HepG2 (cell line): ENCODE measurements around the gene RHCE. TPM values are rescaled to one million over a fixed set of nuclear protein-coding genes. Genes with fewer than 3 reads are reported as not detected.

Source experiments
- GTF2F1 ChIP-seq: fragments of 150-350 bp; IDR thresholded peaks from 2 replicates; pipeline ENCODE4 v1.6.1; 2014; ENCODE audit warnings: low read length
- NFE2L2 ChIP-seq: fragments of 150-350 bp; IDR thresholded peaks from 2 replicates; pipeline ENCODE4 v1.6.1; 2014; ENCODE audit warnings: low read length
- SATB2 ChIP-seq: sonication (generic); formaldehyde crosslinking; IDR thresholded peaks from 2 replicates; pipeline ENCODE4 v1.5.0; 2020; ENCODE audit warnings: missing genetic modification reagents
- SMARCC2 ChIP-seq: fragments of 450-650 bp; IDR thresholded peaks from 2 replicates; pipeline ENCODE4 v1.6.1; 2017; ENCODE audit warnings: antibody characterized with exemption, mild to moderate bottlenecking
- TOE1 ChIP-seq: sonication (generic); formaldehyde crosslinking; IDR thresholded peaks from 2 replicates; pipeline ENCODE4 v1.4.0; 2020; ENCODE audit warnings: mild to moderate bottlenecking, missing genetic modification reagents
- ZFP41 ChIP-seq: sonication (generic); formaldehyde crosslinking; IDR thresholded peaks from 2 replicates; pipeline ENCODE4 v1.4.0; 2020; ENCODE audit warnings: mild to moderate bottlenecking, missing genetic modification reagents, borderline replicate concordance
- ZIK1 ChIP-seq: sonication (generic); formaldehyde crosslinking; IDR thresholded peaks from 2 replicates; pipeline ENCODE4 v1.5.0; 2020; ENCODE audit warnings: mild to moderate bottlenecking, low read depth, missing genetic modification reagents, borderline replicate concordance
- ZKSCAN8 ChIP-seq: IDR thresholded peaks from 2 replicates; pipeline ENCODE4 v1.6.1; 2016; ENCODE audit warnings: borderline replicate concordance, missing genetic modification reagents, missing compliant biosample characterization
- ZNF121 ChIP-seq: sonication (generic); formaldehyde crosslinking; IDR thresholded peaks from 2 replicates; pipeline ENCODE4 v1.5.0; 2020; ENCODE audit warnings: mild to moderate bottlenecking, missing genetic modification reagents
- ZNF160 ChIP-seq: sonication (generic); formaldehyde crosslinking; IDR thresholded peaks from 2 replicates; pipeline ENCODE4 v1.8.0; 2022; ENCODE audit warnings: mild to moderate bottlenecking, inconsistent platforms, missing genetic modification reagents
- ZNF235 ChIP-seq: sonication (generic); formaldehyde crosslinking; IDR thresholded peaks from 2 replicates; pipeline ENCODE4 v1.8.1; 2023; ENCODE audit warnings: mild to moderate bottlenecking, missing genetic modification reagents, borderline replicate concordance
- ZNF282 ChIP-seq: fragments of 450-650 bp; IDR thresholded peaks from 2 replicates; pipeline ENCODE4 v1.6.1; 2018; ENCODE audit not compliant: partially characterized antibody
- ZNF329 ChIP-seq: sonication (generic); formaldehyde crosslinking; IDR thresholded peaks from 2 replicates; pipeline ENCODE4 v1.9.0; 2021; ENCODE audit warnings: low read depth, mild to moderate bottlenecking, missing genetic modification reagents
- ZNF431 ChIP-seq: sonication (generic); formaldehyde crosslinking; IDR thresholded peaks from 2 replicates; pipeline ENCODE4 v1.9.0; 2022; ENCODE audit warnings: missing genetic modification reagents, low read depth, mild to moderate bottlenecking, borderline replicate concordance
- ZNF44 ChIP-seq: sonication (generic); formaldehyde crosslinking; IDR thresholded peaks from 2 replicates; pipeline ENCODE4 v1.5.1; 2020; ENCODE audit warnings: mild to moderate bottlenecking, missing genetic modification reagents
- ZNF766 ChIP-seq: sonication (generic); formaldehyde crosslinking; IDR thresholded peaks from 2 replicates; pipeline ENCODE4 v1.5.0; 2020; ENCODE audit warnings: missing genetic modification reagents, borderline replicate concordance
- ZSCAN30 ChIP-seq: sonication (generic); formaldehyde crosslinking; IDR thresholded peaks from 2 replicates; pipeline ENCODE4 v1.5.0; 2020; ENCODE audit warnings: mild to moderate bottlenecking, missing genetic modification reagents
- polyA plus RNA-seq, 8 experiments: library from polyadenylated mRNA; depleted of rRNA in 3 of 8; stranded (reverse) in 7 of 8; unstranded in 1 of 8; fragments of >200 nt; fragmentation: Illumina TruSeq in 4 of 8; extraction: Trizol in 4 of 8; gene quantifications; 2 replicates each; pipeline versions ENCODE4 v1.2.1 to v1.2.3, GENCODE V29; 2011 to 2016; ENCODE audit warnings: low read depth in 4 of 8, missing spikeins in 1 of 8, mixed read lengths in 1 of 8; ENCODE audit not compliant: insufficient read depth in 1 of 8
- total RNA-seq, 5 experiments: library from RNA; depleted of rRNA; stranded (reverse); fragments of >200 nt; fragmentation: Illumina TruSeq; extraction: Trizol; gene quantifications; 2 replicates each; pipeline ENCODE4 v1.2.3, GENCODE V29; 2016; ENCODE audit warnings: low read depth in 1 of 5
- TF ChIP-seq, protein P1 (sequence below): sonication (generic); formaldehyde crosslinking; IDR thresholded peaks from 2 replicates; pipeline ENCODE4 v1.5.0; 2020; ENCODE audit warnings: missing genetic modification reagents
- TF ChIP-seq, protein P2 (sequence below): sonication (generic); formaldehyde crosslinking; IDR thresholded peaks from 2 replicates; pipeline ENCODE4 v1.9.0; 2022; ENCODE audit warnings: low read depth, missing genetic modification reagents
- TF ChIP-seq, protein P3 (sequence below): sonication (generic); formaldehyde crosslinking; IDR thresholded peaks from 2 replicates; pipeline ENCODE4 v1.4.0; 2020; ENCODE audit warnings: missing genetic modification reagents
- TF ChIP-seq, protein P4 (sequence below): IDR thresholded peaks from 2 replicates; pipeline ENCODE4 v1.6.1; 2012; ENCODE audit warnings: low read depth, low read length, improper control_type of control experiment

The RHCE gene
- total and polyA plus RNA-seq, 2 of the 13 experiments (the other 11 are each of a cell fraction or from before 2014, with no cell fraction given), result 0.30 TPM; not detected in 1

DNA sequence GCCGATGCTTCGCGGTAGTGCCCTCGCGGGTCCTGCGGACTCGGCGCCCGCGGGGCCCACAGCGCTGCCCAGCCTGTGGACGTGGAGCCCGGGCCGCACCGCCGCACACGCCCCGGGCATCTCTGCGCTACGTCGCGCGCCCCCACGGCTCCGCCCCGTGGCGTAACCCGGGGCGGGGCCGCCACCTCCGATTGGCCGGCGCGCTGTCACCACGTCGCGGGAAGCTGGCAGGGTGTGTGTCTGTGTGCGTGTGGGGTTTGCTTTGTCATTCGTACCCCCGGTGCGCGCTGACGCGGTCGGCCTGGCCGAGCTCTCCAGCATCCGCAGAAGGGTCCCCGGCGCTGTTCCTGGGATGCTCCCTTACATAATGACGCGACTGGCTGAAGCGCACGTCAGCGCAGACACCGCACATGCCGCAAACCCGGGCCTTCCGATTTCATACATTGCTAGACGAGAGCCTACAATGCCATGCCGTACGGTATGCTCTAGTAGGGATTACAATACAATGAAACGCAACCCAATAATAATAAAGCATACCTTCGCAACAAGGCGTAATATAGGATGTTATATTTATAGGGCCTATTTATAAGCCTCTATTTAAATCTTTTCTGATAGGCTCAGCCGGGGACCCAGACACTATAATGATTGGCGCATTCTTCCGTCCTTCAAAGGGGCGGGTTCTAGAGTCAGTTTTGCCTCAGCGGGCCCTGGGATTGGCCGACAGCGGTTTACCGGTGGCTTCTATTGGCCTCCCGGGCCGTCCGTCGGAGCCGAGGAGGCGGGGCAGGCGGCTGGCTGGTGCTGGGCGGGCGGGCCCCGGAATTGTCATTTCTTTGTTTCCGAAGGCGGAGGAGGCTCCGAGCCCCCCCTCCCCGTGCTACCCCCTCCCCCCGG lies 9.7 kb upstream of the RHCE start, which contains the start of gene MACO1 (continued):
- peak; percentile 88; the same call in 1 of the 2 replicates for TF ChIP-seq ZNF235 (CRISPR knock-in tag)
- TF ChIP-seq, protein P1, sequence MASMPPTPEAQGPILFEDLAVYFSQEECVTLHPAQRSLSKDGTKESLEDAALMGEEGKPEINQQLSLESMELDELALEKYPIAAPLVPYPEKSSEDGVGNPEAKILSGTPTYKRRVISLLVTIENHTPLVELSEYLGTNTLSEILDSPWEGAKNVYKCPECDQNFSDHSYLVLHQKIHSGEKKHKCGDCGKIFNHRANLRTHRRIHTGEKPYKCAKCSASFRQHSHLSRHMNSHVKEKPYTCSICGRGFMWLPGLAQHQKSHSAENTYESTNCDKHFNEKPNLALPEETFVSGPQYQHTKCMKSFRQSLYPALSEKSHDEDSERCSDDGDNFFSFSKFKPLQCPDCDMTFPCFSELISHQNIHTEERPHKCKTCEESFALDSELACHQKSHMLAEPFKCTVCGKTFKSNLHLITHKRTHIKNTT, result no peak
- TF ChIP-seq ZFP41 (CRISPR knock-in tag), result no peak
- no peak for TF ChIP-seq ZKSCAN8 (CRISPR knock-in tag)
- TF ChIP-seq ZNF44 (CRISPR knock-in tag), result no peak
- TF ChIP-seq ZNF329 (CRISPR knock-in tag), result no peak
- TF ChIP-seq ZNF160 (CRISPR knock-in tag), result no peak
- no peak; the same call in 1 of the 2 replicates for TF ChIP-seq NFE2L2
- TF ChIP-seq ZNF121, result no peak
- TF ChIP-seq, protein P2, sequence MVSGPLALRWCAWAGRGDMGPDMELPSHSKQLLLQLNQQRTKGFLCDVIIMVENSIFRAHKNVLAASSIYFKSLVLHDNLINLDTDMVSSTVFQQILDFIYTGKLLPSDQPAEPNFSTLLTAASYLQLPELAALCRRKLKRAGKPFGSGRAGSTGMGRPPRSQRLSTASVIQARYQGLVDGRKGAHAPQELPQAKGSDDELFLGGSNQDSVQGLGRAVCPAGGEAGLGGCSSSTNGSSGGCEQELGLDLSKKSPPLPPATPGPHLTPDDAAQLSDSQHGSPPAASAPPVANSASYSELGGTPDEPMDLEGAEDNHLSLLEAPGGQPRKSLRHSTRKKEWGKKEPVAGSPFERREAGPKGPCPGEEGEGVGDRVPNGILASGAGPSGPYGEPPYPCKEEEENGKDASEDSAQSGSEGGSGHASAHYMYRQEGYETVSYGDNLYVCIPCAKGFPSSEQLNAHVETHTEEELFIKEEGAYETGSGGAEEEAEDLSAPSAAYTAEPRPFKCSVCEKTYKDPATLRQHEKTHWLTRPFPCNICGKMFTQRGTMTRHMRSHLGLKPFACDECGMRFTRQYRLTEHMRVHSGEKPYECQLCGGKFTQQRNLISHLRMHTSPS, result 0 out of 2 replicates have a peak, but pooled peaks have one; percentile 39
- no peak for TF ChIP-seq GTF2F1
- TF ChIP-seq ZIK1 (CRISPR knock-in tag), result no peak
- 0 out of 2 replicates have a peak, but pooled peaks have one; percentile 17 for TF ChIP-seq SATB2
- no peak; the same call in 1 of the 2 replicates for TF ChIP-seq TOE1
- TF ChIP-seq SMARCC2, result no peak
- TF ChIP-seq, protein P3, sequence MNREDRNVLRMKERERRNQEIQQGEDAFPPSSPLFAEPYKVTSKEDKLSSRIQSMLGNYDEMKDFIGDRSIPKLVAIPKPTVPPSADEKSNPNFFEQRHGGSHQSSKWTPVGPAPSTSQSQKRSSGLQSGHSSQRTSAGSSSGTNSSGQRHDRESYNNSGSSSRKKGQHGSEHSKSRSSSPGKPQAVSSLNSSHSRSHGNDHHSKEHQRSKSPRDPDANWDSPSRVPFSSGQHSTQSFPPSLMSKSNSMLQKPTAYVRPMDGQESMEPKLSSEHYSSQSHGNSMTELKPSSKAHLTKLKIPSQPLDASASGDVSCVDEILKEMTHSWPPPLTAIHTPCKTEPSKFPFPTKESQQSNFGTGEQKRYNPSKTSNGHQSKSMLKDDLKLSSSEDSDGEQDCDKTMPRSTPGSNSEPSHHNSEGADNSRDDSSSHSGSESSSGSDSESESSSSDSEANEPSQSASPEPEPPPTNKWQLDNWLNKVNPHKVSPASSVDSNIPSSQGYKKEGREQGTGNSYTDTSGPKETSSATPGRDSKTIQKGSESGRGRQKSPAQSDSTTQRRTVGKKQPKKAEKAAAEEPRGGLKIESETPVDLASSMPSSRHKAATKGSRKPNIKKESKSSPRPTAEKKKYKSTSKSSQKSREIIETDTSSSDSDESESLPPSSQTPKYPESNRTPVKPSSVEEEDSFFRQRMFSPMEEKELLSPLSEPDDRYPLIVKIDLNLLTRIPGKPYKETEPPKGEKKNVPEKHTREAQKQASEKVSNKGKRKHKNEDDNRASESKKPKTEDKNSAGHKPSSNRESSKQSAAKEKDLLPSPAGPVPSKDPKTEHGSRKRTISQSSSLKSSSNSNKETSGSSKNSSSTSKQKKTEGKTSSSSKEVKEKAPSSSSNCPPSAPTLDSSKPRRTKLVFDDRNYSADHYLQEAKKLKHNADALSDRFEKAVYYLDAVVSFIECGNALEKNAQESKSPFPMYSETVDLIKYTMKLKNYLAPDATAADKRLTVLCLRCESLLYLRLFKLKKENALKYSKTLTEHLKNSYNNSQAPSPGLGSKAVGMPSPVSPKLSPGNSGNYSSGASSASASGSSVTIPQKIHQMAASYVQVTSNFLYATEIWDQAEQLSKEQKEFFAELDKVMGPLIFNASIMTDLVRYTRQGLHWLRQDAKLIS (CRISPR knock-in tag), result no peak
- TF ChIP-seq ZNF282, result no peak
- TF ChIP-seq ZNF766 (CRISPR knock-in tag), result peak; percentile 42; the same call in 1 of the 2 replicates
- no peak for TF ChIP-seq ZSCAN30 (CRISPR knock-in tag)
- TF ChIP-seq, protein P4, sequence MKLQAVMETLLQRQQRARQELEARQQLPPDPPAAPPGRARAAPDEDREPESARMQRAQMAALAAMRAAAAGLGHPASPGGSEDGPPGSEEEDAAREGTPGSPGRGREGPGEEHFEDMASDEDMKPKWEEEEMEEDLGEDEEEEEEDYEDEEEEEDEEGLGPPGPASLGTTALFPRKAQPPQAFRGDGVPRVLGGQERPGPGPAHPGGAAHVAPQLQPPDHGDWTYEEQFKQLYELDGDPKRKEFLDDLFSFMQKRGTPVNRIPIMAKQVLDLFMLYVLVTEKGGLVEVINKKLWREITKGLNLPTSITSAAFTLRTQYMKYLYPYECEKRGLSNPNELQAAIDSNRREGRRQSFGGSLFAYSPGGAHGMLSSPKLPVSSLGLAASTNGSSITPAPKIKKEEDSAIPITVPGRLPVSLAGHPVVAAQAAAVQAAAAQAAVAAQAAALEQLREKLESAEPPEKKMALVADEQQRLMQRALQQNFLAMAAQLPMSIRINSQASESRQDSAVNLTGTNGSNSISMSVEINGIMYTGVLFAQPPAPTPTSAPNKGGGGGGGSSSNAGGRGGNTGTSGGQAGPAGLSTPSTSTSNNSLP, result peak; percentile 6; the same call in 1 of the 2 replicates
- TF ChIP-seq ZNF431 (CRISPR knock-in tag), result no peak
